GM10266 (cell line): ENCODE results near the gene DNAH7.

Source experiments
- DNase-seq: peaks from one replicate; pipeline ENCODE4 v3.0.0; 2012; ENCODE audit errors: extremely low spot score
- CTCF ChIP-seq: IDR thresholded peaks from 2 replicates; pipeline ENCODE4 v1.5.1; 2012; ENCODE audit warnings: mild to moderate bottlenecking, low read depth; ENCODE audit not compliant: control insufficient read depth, insufficient read depth; ENCODE audit errors: missing control alignments

The DNAH7 gene

DNA sequence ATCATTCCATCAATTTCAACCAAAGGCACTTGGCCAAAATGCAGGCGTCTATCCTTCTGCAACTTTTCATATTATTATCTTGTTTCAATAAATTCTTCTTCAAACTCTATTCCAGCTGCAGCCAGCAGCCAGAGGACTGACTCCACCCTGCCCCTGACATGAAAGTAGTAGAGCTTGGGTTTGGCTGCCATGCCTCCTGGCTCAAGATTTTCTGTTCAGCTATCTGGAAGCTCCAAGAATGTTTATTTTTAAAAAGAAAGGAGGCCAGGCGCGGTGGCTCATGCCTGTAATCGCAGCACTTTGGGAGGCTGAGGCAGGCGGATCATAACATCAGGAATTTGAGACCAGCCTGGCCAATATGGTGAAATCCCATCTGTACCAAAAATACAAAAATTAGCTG lies 4.9 kb downstream of the DNAH7 start:
- no peak for TF ChIP-seq CTCF
- DNase-seq, result no peak

DNA sequence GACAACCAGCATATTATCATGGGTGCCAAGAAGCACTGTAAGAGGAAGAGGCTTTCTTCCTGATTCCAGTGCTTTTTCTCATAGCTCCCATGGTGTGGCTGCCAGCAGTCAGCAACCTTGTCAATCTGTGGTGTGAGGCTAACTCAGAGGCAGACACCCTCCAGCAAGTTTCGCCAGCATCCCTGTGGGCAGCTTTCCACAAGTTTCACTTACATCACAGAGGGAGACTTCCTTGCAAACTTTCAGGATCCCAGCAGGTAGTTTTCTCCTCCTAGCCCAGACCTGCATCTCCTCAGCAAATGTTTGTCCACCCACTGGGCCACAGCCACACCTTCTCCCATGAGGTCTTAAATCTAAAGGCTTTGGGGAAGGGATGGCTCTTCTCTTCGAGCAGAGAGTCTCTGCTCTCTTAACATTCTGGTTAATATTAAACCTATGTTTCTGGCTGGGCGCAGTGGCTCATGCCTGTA lies 9.1 kb downstream of the DNAH7 start:
- no peak for TF ChIP-seq CTCF
- no peak for DNase-seq

- DNase-seq, result no peak
Measured at GRCh38 chr2:196054631-196055030, 14.0 kb downstream of the DNAH7 start.

DNA sequence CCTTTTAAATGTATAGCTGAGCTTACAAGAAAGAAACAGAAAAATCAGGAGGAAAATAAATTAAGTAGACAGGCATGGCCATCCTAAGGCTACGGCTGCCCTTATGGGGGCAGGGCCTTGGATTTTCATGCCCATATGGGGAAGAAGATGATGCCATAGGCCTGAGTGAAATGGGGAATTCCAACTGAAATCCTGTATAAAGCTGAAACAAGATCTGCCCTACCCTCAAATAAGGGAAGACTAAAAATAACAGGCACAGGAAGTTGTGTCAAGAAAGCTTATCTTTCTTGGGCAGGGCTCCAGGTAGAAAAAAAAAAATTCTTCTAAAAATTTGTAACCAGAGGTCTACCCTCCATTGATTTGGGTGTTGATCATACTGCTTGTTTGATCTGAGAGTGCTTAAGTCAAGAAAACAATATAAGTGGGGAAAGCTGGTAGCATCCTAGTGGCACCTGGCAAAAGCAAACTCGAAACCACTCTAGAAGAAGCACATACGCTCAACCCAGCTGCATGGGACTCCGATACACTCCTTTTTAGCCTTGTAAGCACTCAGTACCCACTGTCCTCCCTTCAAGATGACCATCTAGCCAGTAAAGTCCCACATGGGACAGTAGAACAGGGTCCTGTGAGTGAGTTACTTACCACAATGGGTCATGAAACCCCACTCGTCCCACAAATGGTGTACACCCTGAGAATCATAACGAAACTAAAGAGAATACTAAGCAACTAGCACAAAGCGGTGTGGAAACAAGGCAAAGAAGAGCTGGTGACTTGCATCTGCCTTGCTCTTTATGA lies 22.3 kb downstream of the DNAH7 start:
- no peak for DNase-seq
- TF ChIP-seq CTCF, result no peak

More at GRCh38 chr2:196054631-196055030, 14.0 kb downstream of the DNAH7 start:
- TF ChIP-seq CTCF, result no peak

DNA sequence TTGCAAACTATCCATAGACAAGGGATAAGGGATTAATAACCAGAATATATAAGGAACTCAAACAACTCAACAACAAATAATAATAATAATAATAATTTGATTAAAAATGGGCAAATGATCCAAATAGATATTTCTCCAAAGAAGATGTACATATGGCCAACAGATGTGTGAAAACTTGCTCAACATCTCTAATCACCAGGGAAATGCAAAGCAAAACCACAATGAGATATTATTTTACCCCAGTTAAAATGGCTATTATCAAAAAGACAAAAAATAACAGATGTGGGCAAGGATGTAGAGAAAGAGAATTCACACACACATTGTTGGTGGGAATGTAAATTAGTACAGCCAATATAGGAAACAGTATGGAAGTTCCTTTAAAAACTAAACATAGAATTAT lies 26.9 kb downstream of the DNAH7 start:
- no peak for DNase-seq
- no peak for TF ChIP-seq CTCF

GRCh38 chr2:196040218-196040617 lies 28.4 kb downstream of the DNAH7 start:
- no peak for TF ChIP-seq CTCF
- no peak for DNase-seq

DNA sequence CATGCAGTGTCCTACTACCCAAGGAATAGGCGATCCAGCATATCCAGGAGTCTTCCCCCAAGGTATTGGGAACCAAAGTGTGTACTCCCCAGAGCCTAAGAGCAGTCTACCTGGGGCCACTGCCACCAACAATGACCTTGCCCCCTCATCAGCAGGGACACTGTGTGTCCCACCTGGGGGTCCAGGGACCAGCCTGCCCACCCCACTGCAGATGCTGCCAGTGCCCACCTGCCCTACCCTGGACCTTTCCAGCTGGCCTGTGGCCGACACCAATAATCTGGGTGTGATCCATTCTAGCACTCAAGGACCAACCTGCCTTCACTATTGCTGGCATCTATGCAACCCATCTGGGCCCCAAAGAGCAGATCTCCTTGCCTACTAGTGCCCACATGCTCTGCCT lies 32.2 kb downstream of the DNAH7 start:
- TF ChIP-seq CTCF, result no peak
- DNase-seq, result no peak
